HepG2 (cell line): Measurements from ENCODE around the gene GNL2. TPM values are rescaled to one million over a fixed set of nuclear protein-coding genes. Genes with fewer than 3 reads are reported as not detected.
"Not testable (repeated sequence)": the region's sequence is repeated elsewhere in the genome, so short reads cannot be mapped to it uniquely, and the experiment has no call there.

Experiments used
- ATAC-seq: fragments of 200-7000 bp; cut with Tn5 transposase; 3 replicates; pipeline ENCODE4 v1.9.1; 2020; ENCODE audit warnings: mild to moderate bottlenecking, moderate library complexity
- BruUV-seq: library from RNA; stranded (reverse); fragments of 400-500 nt; replicated peaks from 2 replicates; lab custom pipeline; 2021; lab: Mats Ljungman, UMichigan
- CTCF ChIA-PET: fragments of 300-600 bp; formaldehyde crosslinking; extraction: SDS; loops from one replicate; lab custom pipeline; 2021; ENCODE audit warnings: low total read pairs, inconsistent platforms, low intra/inter-chr PET ratio; lab: Yijun Ruan, JAX
- POLR2A ChIA-PET: fragments of 350-600 bp; sonication (Branson Sonifier 250); formaldehyde crosslinking; loops from one replicate; lab custom pipeline; 2020; ENCODE audit warnings: antibody characterized with exemption, inconsistent platforms; lab: Yijun Ruan, JAX
- DNase-seq: peaks from one replicate; pipeline ENCODE4 v3.0.0-alpha.2; 2015; ENCODE audit warnings: low spot score
- FAIRE-seq: peaks from 3 replicates; lab custom pipeline; 2011; peaks lifted over from hg19 to GRCh38; lab: Jason Lieb, UNC
- H2AFZ ChIP-seq: one replicate; pipeline ENCODE4 v1.6.1; 2011; ENCODE audit warnings: low read length, inconsistent platforms
- H3K27ac ChIP-seq: fragments of 300-600 bp; 3 replicates; pipeline ENCODE4 v1.8.0; 2011; ENCODE audit warnings: mixed run types, mild to moderate bottlenecking, mixed read lengths, low read length, inconsistent platforms; ENCODE audit not compliant: insufficient read depth; ENCODE audit errors: extremely low read length
- H3K27me3 ChIP-seq, 2 experiments: fragments of 200-600 bp in 1 of 2; 2 replicates in 1 of 2; 3 replicates in 1 of 2; pipeline versions ENCODE4 v1.6.0 to v1.8.0; 2011; ENCODE audit warnings: low read length in 2 of 2, mild to moderate bottlenecking in 2 of 2, moderate library complexity in 2 of 2, inconsistent platforms in 1 of 2; ENCODE audit not compliant: insufficient read depth in 2 of 2, control insufficient read depth in 1 of 2
- H3K36me3 ChIP-seq, 2 experiments: fragments of 200-600 bp in 1 of 2; replicated peaks in 1 of 2; 2 replicates in 1 of 2; 3 replicates in 1 of 2; pipeline versions ENCODE4 v1.5.1 to v1.8.0; 2011; ENCODE audit warnings: low read length in 2 of 2, inconsistent platforms in 1 of 2; ENCODE audit not compliant: insufficient read depth in 2 of 2, control insufficient read depth in 1 of 2
- H3K4me1 ChIP-seq: 2 replicates; pipeline ENCODE4 v1.5.1; 2012; ENCODE audit warnings: low read length, inconsistent platforms; ENCODE audit not compliant: insufficient read depth
- H3K4me2 ChIP-seq: 2 replicates; pipeline ENCODE4 v1.6.0; 2011; ENCODE audit warnings: low read depth, low read length, inconsistent platforms
- H3K4me3 ChIP-seq, 3 experiments: fragments of 200-600 bp in 1 of 3; sonication (generic), shearing (Covaris generic) in 1 of 3; replicated peaks in 1 of 3; 2 replicates each; pipeline ENCODE4 v1.5.1; 2011 to 2016; ENCODE audit warnings: low read length in 3 of 3, inconsistent platforms in 2 of 3, low read depth in 2 of 3, mild to moderate bottlenecking in 2 of 3, control low read depth in 1 of 3, mixed read lengths in 1 of 3; ENCODE audit not compliant: insufficient read depth in 1 of 3
- H3K79me2 ChIP-seq: one replicate; pipeline ENCODE4 v1.6.1; 2011; ENCODE audit warnings: low read length, inconsistent platforms; ENCODE audit not compliant: insufficient read depth
- H3K9ac ChIP-seq: 2 replicates; pipeline ENCODE4 v1.6.0; 2011; ENCODE audit warnings: mild to moderate bottlenecking, low read depth, low read length, inconsistent platforms; ENCODE audit not compliant: insufficient read depth
- H3K9me3 ChIP-seq: 2 replicates; pipeline ENCODE4 v1.5.1; 2012; ENCODE audit warnings: mild to moderate bottlenecking, low read length
- H4K20me1 ChIP-seq: 2 replicates; pipeline ENCODE4 v1.6.0; 2011; ENCODE audit warnings: inconsistent platforms, mild to moderate bottlenecking, low read length, moderate library complexity; ENCODE audit not compliant: insufficient read depth
- NFYB ChIP-seq: sonication (generic); formaldehyde crosslinking; IDR thresholded peaks from 2 replicates; pipeline ENCODE4 v1.4.0; 2020; ENCODE audit warnings: missing genetic modification reagents
- NFYC ChIP-seq: IDR thresholded peaks from 2 replicates; pipeline ENCODE4 v1.6.1; 2016; ENCODE audit warnings: missing genetic modification reagents, missing compliant biosample characterization
- POLR2A ChIP-seq, 2 experiments: IDR thresholded peaks; 2 replicates each; pipeline ENCODE4 v1.6.1; 2011; ENCODE audit warnings: low read depth in 2 of 2, low read length in 2 of 2, mild to moderate bottlenecking in 1 of 2, moderate library complexity in 1 of 2; ENCODE audit not compliant: insufficient read depth in 1 of 2
- WGBS: methylation state at CpG from one replicate; pipeline ENCODE4 v1.1.6; 2017; ENCODE audit warnings: low lambda C conversion rate; 5-methylcytosine and 5-hydroxymethylcytosine counted together
- in situ Hi-C: cut with HindIII; loops from 2 replicates; pipeline ENCODE4 v1.10.0; 2017; ENCODE audit warnings: low pct_unique_long_range_greater_than_20kb; ENCODE audit not compliant: extremely low pct_ligation_motif_present
- intact Hi-C: fragments of 100-400 bp; cut with micrococcal nuclease; formaldehyde crosslinking; loops from one replicate; pipeline ENCODE4 v1.10.0; 2022; ENCODE audit not compliant: unreplicated experiment
- polyA plus RNA-seq, 8 experiments: library from polyadenylated mRNA; depleted of rRNA in 3 of 8; stranded (reverse) in 7 of 8; unstranded in 1 of 8; fragments of >200 nt; fragmentation: Illumina TruSeq in 4 of 8; extraction: Trizol in 4 of 8; gene quantifications; 2 replicates each; pipeline versions ENCODE4 v1.2.1 to v1.2.3, GENCODE V29; 2011 to 2016; ENCODE audit warnings: low read depth in 4 of 8, missing spikeins in 1 of 8, mixed read lengths in 1 of 8; ENCODE audit not compliant: insufficient read depth in 1 of 8
- total RNA-seq, 5 experiments: library from RNA; depleted of rRNA; stranded (reverse); fragments of >200 nt; fragmentation: Illumina TruSeq; extraction: Trizol; gene quantifications; 2 replicates each; pipeline ENCODE4 v1.2.3, GENCODE V29; 2016; ENCODE audit warnings: low read depth in 1 of 5

GNL2 gene
- total and polyA plus RNA-seq, 2 of the 13 experiments (the other 11 are each of a cell fraction or from before 2014, with no cell fraction given), result 32.1 to 72.1 TPM

DNA sequence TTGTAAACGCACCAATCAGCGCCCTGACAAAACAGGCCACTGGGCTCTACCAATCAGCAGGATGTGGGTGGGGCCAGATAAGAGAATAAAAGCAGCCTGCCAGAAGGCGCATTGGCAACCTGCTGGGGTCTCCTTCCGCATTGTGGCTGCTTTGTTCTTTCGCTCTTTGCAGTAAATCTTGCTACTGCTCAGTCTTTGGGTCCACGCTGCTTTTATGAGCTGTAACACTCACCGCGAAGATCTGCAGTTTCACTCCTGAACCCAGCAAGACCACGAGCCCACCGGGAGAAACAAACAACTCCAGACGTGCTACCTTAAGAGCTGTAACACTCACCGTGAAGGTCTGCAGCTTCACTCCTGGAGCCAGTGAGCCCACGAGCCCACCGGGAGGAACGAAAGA, 76.8 kb downstream of the GNL2 start:
- POLR2A ChIA-PET, H3K9ac ChIP-seq, H3K9me3 ChIP-seq, H3K27ac ChIP-seq, DNase-seq, in situ Hi-C loops, H3K4me3 ChIP-seq, H3K27me3 ChIP-seq, H3K36me3 ChIP-seq: not testable (repeated sequence)
- peak; percentile 31; the same call in 1 of the 2 replicates for TF ChIP-seq NFYC (CRISPR knock-in tag)
- 0 out of 4 replicates have a peak, but pooled peaks of 1 of the 2 experiments have one; percentile 27 for TF ChIP-seq POLR2A (IDR thresholded peaks at IDR 0.05; ENCODE audit: insufficient read depth in 1 of 2, low read depth in 2 of 2, low read length in 2 of 2)
- TF ChIP-seq NFYB, result peak; percentile 60
- TF ChIP-seq, all 625 proteins: peak for 3; not testable (repeated sequence) for 622
- H2AFZ ChIP-seq, CTCF ChIA-PET, FAIRE-seq, ATAC-seq, intact Hi-C loops, BruUV-seq, H3K4me2 ChIP-seq, H4K20me1 ChIP-seq, H3K79me2 ChIP-seq: not testable (repeated sequence)
- WGBS, result 77% methylated on average over 13 of the region's 15 CpGs
- peaks cover 11% of the 10 kb centered on the region for H3K4me1 ChIP-seq

DNA sequence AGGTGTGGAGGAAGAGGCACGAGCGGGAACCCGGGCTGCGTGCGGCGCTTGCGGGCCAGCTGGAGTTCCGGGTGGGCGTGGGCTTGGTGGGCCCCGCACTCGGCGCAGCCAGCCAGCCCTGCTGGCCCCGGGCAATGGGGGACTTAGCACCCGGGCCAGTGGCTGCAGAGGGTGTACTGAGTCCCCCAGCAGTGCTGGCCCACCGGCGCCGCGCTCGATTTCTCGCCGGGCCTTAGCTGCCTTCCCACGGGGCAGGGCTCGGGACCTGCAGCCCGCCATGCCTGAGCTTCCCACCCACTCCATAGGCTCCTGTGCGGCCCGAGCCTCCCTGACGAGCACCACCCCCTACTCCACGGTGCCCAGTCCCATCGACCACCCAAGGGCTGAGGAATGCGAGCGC, 77.5 kb downstream of the GNL2 start:
- H3K4me3 ChIP-seq, H3K9ac ChIP-seq, H3K79me2 ChIP-seq, POLR2A ChIA-PET, BruUV-seq, intact Hi-C loops, DNase-seq, FAIRE-seq, H2AFZ ChIP-seq, CTCF ChIA-PET, H3K27me3 ChIP-seq, in situ Hi-C loops, H4K20me1 ChIP-seq, H3K27ac ChIP-seq, H3K9me3 ChIP-seq, ATAC-seq, H3K4me2 ChIP-seq, H3K36me3 ChIP-seq: not testable (repeated sequence)
- H3K4me1 ChIP-seq, result peaks cover 15% of the 10 kb centered on the region
- WGBS, result 60% methylated on average over 1 of the region's 31 CpGs
